NCI-H2196 (cell line): ENCODE results near the gene DNAJB1.
"Not testable (repeated sequence)": the region's sequence is repeated elsewhere in the genome, so short reads cannot be mapped to it uniquely, and the experiment has no call there.

Experiments
- DNase-seq: peaks from one replicate; lab custom pipeline; 2025; ENCODE audit not compliant: unreplicated experiment; lab: John Stamatoyannopoulos, UW

DNAJB1 gene

DNA sequence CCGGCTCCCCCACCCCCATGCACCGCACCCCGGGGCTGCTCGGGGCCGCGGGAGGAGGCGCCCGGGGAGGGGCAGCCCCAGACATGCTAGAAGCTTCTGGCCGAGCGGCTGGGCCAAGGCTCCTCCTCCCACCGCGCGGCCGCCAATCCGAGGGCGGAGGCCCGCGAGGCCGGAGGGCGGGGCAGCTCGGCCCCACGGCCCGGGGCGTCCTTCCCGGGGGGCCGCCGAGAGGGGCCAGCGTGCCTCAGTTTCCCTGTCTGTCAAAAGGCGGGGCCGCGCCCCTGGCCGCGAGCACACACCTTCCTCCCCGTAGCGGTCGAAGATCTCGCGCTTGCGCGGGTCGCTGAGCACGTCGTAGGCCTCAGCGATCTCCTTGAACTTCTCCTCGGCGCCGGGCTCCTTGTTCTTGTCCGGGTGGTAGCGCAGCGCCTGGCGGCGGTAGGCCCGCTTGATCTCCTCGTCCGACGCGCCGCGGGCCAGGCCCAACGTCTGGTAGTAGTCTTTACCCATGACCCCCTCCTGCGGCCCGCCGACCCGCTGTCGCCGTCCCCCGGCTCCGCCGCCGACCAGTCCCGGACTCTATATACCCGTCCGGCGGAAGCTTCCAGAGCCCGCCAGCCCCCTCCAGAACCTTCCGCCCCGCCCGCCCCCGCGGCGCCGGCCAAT is at the start of gene DNAJB1:
DNAJB1 (minus strand) TSS at position 558 of the 666 bp plus-strand sequence; CDS start at position 510, 48 bp downstream.
- peak; percentile 65 for DNase-seq

DNA sequence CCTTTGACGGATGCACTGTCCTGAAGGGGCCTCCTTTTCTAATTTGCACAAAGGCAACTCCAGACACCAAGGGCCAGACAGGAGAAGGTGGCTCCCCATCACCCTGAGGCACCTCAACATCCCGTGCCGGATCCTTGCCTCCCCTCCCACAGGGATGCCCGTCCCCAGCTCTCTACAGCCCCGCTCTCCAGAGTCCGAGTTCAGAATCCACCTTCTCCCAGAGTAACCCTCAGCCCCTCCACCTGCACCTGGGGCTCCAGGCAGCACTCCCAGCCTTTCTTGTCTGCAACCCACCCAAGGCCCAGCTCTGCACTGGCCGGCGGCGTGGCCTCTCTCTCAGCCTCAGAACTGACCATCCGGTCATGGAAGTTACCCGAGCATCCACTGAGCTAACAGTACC is 48.9 kb upstream of the DNAJB1 start:
- no peak for DNase-seq

DNA sequence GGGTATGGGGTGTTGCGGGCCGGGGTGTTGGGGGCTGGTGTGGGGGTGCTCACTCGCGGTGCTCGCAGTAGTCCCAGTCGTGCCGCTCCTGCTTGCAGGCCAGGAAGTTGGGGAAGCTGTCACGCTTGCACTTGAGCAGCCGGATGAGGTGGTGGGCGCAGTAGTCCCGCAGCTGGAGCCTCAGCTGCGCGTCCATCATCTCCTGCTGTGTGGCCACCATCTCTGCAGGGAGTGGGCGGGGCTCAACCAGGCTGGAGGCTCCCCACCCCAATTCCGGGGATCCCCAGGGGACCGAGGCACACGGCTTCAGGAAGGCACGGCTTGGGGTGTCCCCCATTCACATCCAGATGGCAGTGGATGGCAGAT is 48.5 kb upstream of the DNAJB1 start:
- DNase-seq = no peak

DNA sequence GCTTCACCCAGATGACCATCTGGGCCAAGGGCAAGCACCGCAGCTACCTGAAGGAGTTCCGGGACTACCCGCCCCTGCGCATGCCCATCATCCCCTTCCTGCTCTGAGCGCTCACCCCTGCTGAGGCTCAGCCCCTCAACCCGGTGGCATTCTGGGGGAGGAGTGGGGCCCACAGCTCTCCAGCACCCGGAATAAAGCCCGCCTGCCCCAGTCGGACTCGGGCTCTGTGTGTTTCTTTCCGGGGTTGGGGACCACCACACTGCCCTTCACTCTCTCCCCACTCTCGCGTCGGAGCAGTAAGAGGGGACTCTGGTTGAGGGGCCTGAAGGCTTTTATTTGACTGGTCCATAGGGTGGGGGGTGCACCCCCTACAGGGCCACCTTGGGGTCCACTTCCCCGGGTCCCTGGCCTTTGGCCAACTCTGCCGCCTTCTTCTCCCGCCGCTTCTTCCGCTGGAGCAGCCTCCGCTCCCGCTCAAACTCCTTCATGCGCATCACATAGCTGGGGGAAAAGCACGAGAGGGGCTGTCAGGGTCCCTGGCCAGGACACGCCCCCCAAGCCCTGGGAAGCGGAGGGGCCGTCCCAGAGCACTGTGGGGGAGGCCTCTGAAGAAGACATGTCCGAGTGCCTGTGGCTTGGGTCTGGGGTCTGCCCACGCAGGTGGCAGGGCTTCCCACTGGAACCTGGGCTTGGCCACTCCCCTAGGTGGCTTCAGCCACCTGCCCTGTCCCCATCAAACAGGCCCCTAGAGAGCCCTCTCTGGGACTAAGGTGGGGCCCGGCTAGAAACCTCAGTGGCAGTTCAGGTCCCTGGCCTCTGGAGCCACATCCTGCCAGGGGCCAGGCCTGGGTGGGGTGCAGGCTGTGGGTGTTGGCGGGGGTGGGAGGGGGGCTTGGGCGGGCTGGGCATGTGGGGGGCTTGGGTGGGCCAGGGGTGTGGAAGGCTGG is 47.8 kb upstream of the DNAJB1 start:
- DNase-seq = no peak

DNA sequence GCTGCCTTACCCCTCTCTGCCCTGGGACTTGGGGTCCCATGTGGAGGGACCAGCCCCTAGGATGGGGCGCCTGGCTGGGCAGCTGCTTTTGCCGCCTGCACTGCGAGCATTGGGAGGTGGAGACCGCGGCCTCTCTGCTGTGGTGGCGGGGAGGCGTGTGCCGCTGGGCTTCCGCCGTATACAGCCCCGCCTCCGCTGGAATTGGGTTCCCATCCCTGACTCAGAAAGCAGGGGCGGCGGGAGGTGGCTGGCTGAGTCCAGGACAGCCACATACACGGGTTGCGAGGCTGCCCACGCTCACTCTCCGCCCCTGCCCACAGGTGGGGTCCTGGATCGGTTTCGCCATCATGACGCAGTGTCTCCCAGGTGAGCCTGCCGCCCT is 47.1 kb upstream of the DNAJB1 start:
- no peak for DNase-seq

DNA sequence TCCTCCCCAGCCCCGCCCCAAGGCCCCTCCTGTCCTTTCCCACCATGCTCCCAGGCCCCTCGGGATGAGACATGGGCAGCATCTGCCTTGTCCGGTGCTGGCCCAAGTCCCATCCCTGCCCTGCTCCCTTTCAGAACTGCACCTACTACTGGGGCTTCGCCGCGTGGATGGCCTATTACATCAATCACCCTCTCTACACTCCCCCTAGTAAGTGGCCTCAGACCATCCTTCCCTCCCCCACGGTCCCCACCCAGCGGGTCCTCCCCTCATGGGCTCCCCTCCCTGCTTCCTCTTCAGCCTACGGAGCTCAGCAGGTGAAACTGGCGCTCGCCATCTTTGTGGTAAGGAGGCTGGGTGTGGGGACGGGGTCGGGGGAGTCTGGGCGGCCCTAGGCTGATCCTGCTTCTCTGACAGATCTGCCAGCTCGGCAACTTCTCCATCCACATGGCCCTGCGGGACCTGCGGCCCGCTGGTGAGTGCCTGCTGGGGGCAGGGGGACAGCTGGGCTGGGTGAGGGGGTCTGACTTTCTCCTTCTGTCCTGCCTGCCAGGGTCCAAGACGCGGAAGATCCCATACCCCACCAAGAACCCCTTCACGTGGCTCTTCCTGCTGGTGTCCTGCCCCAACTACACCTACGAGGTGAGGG is 46.6 kb upstream of the DNAJB1 start:
- DNase-seq = not testable (repeated sequence)

DNA sequence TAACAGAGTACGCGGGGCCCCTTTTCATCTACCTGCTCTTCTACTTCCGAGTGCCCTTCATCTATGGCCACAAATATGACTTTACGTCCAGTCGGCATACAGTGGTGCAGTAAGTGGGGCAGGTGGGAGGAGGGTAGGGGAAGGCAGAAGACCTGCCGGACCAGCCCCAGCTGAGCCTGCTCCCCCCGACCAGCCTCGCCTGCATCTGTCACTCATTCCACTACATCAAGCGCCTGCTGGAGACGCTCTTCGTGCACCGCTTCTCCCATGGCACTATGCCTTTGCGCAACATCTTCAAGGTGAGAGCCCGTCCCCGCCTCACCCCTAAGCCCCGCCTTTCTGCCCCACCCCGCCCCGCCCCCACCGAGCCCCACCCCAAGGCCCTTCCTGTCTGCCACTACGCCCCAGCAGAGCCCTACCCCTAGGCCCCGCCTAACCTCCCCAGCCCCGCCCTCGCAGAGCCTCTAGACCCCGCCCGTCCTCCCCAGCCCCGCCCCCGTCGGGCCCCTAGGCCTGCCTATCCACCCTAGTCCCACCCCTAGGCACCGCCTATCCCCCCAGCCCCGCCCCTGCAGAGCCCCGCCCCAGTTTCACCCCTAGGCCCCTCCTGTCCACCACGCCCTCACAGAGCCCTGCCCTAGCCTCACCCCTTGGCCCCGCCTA is 45.9 kb upstream of the DNAJB1 start:
- no peak for DNase-seq

DNA sequence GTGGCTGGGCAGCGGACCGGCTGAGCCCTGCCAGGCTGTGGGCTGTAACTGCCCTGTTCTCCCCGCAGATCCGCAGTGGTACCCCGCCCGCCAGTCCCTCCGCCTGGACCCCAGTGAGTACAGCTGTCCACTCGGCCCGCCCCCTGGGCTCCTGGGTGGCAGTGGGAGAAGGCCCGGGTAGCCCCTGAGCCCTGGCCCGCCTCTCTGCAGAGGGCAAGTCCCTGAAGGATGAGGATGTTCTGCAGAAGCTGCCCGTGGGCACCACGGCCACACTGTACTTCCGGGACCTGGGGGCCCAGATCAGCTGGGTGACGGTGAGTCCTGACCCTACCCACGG is 45.4 kb upstream of the DNAJB1 start:
- DNase-seq = no peak

DNA sequence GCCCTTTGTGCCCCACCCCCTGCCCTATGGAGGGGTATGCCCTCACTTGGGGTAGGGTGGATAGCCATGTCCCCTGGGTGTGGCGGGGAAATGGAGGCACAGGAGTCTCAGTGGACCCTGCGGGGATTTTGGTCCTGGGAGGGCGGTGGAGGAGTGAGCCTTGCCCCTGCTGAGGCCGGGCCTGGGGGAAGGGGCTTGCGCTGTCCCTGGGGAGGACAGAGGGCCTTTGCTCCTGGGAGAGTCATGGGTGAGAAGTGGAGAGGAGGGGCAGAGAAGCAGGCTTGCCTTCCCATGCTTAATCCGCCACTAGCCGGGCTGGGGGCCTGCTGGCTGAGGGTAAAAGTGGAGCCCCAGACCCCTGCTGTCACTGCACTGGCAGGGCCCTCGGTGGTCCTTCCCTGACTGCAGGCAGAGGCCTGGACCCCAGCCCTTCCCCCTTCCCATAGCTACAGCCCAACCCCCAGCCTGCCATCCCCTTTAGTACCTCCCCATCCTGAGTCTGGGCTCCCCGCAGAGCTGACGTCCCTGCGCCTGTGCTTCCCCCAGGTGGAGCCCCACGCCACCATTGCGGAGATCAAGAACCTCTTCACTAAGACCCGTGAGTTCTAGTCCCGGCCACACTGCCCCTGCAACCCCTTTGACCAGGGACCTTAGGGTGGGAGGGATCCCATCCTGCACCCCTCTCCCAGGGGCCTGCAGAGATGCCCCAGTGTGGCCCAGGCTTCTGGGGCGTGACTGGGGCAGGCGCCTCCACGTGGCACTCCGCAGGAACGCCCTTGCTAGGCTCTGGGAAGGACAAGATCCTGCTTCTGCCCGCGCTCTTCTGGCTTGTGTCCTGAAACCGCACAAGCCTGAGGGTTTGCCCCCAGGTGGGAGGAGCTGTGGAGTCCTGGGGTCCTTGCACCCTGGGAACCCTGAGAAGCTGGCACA is 44.7 kb upstream of the DNAJB1 start:
- no peak for DNase-seq

DNA sequence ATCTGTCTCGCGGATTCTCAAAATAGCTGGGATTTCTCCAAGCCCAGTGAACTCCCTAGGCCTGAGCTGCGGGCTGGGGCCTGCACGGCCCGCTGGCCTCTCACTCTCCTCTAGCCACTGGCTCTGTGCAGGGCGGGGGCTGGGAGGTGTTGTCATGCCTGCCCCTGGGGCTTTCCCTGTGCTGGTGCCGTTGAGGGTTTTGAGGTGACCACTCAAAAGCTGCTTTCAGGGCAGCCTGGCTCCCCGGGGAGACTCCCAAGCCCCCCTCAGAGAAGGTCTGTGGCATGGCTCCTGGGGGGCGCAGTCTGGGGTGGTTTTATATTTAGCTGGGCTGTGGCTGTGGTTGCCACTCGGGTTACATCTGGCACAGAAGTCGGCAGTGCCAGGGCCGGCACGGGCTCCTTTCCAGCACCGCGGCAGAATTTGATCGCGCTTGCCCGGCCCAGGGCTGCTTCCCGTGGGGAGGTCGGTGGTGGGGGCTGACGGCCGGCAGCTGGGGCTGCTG is 43.7 kb upstream of the DNAJB1 start:
- DNase-seq = peak; percentile 75

DNA sequence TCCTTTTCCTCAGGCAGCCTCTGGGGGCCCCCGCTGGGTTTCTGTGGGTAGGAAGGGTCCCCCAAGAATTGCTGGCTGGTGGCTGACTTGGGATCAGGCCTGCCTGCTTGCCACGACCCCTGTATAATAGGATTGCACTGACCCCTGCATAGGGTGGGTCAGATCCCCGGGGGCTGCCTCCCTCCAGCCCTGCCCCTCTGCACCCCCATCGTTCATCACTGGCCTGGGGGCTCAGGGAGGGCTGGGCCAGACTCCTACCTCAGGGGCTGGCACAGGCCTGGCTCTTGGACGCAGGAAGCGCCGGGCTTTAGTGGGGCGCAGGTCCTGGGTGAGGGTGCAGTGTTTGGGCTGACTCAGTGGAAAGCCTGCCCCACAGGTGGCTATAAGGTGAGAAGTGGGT is 43.1 kb upstream of the DNAJB1 start:
- DNase-seq = no peak

DNA sequence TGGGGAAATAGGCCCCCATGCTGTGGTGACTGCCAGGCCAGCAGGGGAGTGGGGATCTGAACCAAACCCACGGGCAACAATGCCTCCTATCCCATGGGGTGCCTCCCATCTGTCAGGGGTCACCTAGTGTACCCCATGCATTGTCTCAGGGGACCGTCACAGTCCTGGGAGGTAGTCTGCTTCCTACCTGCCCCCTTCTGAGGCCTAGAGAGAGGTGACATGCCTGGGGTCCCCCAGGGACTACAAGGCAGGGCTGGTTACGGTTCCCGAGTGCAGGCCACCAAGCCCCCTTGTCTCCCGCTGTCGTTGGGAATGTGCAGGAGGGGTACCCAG is 42.5 kb upstream of the DNAJB1 start:
- no peak for DNase-seq

DNA sequence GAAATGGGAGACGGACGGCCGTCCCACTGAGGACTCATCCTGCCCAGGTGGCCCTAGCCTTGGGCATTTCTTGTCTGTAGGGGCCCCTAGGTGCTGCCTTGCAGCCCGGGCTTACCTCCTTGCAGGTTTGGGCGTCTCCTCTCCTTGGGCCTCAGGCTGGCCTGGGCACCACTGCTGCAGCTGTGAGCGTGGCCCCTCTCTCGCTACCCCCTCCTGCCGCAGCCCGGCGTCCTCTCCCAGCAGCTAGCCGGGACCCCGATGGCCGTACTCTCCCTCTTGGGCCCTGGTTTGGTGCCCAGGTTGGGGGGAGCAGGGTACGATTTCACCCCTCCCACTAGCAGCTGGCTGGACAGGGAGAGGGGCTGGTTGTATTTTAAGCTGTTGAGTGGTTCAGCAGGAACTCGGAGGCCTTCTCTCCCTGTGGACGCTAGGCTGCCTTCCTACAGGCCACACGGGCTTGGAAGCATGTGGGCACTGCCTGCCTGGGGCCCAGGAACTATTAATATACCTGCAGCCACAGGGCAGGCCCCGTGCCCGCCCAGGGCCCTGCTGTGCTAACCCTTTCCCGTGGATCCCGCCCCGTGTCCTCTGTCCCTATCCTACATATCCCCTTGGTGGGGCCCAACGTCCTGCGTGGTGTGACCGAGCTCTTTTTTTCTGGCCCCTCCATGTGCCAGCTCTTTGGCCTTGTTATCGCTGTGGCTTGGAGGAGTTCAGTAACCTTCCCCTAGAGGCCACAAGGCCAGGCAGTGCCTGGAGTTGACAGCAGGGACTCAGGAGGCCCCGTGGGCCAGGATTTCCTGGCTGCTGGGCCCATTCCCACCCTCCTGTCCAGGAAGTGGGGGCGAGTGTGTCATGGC is 41.9 kb upstream of the DNAJB1 start:
- no peak for DNase-seq

DNA sequence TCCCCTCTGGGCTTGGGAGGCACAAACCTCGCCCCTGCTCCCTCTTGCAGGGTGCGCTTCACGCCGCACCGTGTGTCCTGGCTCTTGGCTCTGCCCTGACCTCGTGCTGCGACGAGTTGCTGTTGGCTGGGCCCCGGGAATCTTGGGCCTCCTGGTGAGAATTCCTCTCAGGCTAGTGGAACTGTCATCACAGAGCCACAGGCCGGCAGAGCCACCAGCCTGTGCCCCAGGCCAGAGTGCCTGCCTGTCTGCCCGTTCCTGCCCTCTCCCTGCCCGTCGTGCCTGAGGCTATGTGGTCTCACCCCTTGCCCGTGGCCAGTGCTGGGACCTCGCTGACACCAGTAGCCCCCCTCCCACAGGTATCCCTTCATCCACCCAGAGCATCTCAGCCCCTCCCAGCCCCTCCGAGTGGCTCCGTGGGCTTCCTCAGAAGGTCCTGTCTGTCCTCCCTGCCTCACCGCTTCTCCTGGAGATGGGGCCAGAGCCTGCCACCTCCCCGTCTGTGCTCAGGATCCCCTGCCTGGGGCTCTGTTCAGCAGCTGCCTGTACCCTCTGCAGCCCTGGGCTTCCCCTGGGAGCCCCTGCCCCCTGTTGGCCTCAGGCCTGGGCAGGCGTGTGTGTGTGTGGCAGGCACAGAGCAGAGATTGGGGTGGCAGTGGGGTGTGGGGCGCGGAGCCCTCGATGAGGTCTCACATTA is 40.3 kb upstream of the DNAJB1 start:
- no peak for DNase-seq

DNA sequence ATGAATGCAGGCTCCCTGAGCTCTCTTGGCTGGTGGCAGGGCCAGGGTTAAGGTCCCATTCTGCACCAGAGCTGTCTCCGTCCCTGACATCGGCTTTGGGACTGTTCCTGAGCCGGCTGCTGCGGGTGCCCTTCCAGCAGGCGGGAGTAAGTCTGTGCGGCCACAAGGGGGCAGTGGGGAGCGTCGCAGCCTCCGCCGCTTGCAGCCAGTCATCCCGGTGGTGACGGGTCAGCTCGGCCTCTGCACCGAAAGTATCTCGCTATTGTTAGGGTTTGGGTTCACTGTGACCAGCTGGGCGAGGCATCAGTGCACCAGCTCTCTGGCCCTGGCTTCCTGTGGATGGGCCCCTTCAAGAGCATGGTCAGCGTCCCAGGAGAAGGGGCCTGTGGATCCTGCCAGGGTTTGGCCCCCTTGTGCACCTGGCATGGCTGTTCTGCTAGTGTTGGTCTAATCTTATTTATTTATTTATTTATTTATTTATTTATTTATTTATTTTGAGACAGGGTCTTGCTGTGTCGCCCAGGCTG is 38.5 kb upstream of the DNAJB1 start:
- peak; percentile 51 for DNase-seq

DNA sequence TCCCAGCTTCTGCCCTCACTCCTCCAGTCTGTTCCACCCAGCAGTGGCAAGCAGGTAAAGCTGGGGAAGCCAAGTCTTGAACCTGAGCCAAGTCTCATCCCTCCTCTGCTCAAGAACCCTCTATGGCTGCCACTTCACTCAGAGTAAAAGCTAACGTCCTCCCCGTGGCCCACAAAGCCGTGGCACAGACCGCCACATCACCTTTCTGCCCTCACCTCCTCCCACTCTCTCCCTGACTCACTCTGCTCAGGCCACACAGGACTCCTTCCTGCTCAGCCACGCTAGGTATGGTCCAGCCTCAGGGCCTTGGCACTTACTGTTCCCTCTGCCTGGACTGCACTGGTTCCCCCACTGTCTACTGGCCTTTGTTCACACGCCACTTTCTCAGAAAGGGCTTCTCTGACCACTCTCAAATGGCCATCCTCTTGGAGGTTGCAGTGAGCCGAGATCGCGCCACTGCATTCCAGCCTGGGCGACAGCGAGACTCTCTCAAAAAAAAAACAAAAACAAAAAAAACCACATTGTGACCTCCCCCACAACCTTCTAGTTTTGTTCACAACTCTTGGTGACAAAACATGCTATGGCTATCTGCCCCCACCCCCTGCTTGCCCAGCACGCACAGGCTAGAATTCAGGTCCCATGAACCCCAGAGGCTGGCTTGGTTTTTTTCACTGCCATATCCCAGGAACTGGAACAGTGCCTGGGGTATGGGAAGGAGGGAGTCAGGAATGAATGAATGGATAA is 37.9 kb upstream of the DNAJB1 start:
- DNase-seq = no peak

DNA sequence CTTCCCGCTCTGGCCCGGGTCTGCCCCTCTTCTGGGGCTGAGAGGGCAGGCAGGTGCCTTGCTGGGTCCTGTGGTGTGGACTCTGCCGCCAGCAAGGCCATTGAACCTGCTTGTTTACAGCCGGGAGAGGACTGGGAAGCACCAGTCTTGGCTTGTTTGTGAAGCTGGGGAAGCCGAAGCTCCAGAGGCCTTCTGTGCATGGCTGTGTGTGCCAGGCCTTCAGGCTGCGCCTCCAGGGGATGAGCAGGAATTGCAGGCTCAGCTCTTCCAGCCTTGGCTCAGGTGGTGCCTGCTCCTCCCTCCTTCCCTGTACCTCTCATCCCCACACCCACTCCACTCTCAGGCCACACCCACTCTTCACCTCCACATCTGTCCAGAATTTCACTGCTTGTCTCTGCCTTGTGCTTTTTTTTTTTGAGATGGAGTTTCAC is 36.2 kb upstream of the DNAJB1 start:
- peak; percentile 77 for DNase-seq

DNA sequence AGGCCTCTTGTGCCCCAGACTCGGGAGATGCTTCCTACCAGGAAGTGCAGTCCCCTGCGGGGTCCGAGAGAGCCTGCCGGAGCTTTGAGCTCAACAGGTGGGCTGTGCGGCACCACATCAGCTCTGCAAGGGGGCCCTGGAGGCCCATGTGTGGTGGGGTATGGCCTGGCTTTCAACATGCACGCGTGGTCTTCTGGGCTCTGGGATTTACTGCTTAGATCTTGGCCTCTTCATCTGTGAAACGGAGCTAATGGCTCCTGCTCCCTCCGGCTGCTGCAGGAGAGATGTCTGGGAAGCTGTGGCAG is 35.7 kb upstream of the DNAJB1 start:
- DNase-seq = no peak
